ENCODE results near the gene TGM3.

- TF ChIP-seq TAF1 (IDR thresholded peaks at IDR 0.05; ENCODE audit: low read depth, low read length): no peak
- no peak for TF ChIP-seq POLR2A (IDR thresholded peaks at IDR 0.05; ENCODE audit: low read depth, low read length)
- TF ChIP-seq POLR2AphosphoS5 (IDR thresholded peaks at IDR 0.05; ENCODE audit: low read depth, low read length): no peak
- TF ChIP-seq PAX5 (IDR thresholded peaks at IDR 0.05; ENCODE audit: insufficient read depth, low read length, severe bottlenecking): no peak
- TF ChIP-seq SPI1 (IDR thresholded peaks at IDR 0.05; ENCODE audit: low read depth, low read length): no peak
- TF ChIP-seq POU2F2 (IDR thresholded peaks at IDR 0.05; ENCODE audit: low read depth, low read length): no peak
These were observed 8.4 kb downstream of the TGM3 start for GRCh38 chr20:2304180-2304579.

Measured in GM12891 (cell line).